Ishikawa (cell line): Measurements from ENCODE around the gene NR0B1.

ENCODE experiments used
- RAD21 ChIP-seq: IDR thresholded peaks from 2 replicates; pipeline ENCODE4 v1.6.1; 2012; ENCODE audit warnings: low read depth
- REST ChIP-seq: IDR thresholded peaks from 2 replicates; pipeline ENCODE4 v1.6.1; 2012; ENCODE audit warnings: low read depth, mild to moderate bottlenecking
- YY1 ChIP-seq: IDR thresholded peaks from 2 replicates; pipeline ENCODE4 v1.6.1; 2012; ENCODE audit warnings: low read depth

- TF ChIP-seq RAD21, result no peak
- TF ChIP-seq YY1, result no peak
- no peak for TF ChIP-seq REST
These were observed 8.1 kb upstream of the NR0B1 start for GRCh38 chrX:30317308-30317707.
